Measurements from ENCODE around the gene FBXL14.
A peak's percentile ranks its signal among the peaks of the same experiment; 100 is the strongest.

Gene FBXL14, protein sequence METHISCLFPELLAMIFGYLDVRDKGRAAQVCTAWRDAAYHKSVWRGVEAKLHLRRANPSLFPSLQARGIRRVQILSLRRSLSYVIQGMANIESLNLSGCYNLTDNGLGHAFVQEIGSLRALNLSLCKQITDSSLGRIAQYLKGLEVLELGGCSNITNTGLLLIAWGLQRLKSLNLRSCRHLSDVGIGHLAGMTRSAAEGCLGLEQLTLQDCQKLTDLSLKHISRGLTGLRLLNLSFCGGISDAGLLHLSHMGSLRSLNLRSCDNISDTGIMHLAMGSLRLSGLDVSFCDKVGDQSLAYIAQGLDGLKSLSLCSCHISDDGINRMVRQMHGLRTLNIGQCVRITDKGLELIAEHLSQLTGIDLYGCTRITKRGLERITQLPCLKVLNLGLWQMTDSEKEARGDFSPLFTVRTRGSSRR

GRCh38 chr12:1594261-1595025 lies at the start of gene FBXL14:
Gene FBXL14, minus strand, starts transcription at chr12:1594581. Its CDS starts 515 bp downstream, at chr12:1594066.
- peak; percentile 33 for DNase-seq

- no peak for DNase-seq
These were observed 49.6 kb upstream of the FBXL14 start for GRCh38 chr12:1643905-1644533.

GRCh38 chr12:1643043-1643442 lies 48.7 kb upstream of the FBXL14 start:
- DNase-seq: no peak

- no peak for DNase-seq
These were observed 48.1 kb upstream of the FBXL14 start for GRCh38 chr12:1642513-1642912.

GRCh38 chr12:1640328-1641234 lies 46.2 kb upstream of the FBXL14 start:
- DNase-seq: no peak

DNA sequence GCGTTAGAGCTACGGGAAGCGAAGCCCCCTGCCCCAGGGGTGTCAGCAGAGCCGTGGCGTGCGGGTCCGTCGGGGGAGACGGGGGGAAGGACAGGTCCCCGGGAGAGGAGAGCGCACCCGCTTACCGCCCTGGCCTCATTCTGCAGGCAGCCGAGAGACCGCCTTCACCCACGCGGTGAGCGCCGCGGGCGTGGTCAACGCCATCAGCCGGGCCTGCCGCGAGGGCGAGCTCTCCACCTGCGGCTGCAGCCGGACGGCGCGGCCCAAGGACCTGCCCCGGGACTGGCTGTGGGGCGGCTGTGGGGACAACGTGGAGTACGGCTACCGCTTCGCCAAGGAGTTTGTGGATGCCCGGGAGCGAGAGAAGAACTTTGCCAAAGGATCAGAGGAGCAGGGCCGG lies 45.2 kb upstream of the FBXL14 start:
- no peak for DNase-seq

DNA sequence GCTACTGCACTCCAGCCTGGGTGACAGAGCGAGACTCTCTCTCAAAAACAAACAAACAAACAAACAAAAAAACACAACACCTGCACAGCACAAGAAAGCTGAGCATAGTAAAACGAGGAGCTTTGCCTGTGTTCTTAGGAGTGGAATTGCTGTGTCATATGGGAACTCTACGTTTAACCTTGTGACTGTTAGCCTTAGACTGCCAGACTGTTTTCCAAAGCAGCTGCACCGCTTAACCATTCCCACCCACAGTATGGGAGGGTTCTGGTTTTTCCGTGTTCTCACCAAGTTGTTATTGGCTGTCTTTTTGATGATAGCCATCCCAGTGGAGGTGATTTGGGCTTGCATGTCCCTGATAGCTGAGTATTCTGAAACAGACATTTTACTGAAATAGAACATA lies 43.8 kb upstream of the FBXL14 start:
- DNase-seq: no peak

GRCh38 chr12:1635301-1636095 lies 41.1 kb upstream of the FBXL14 start:
- DNase-seq: peak; percentile 18

- DNase-seq: peak; percentile 1
These were observed 40.3 kb upstream of the FBXL14 start for GRCh38 chr12:1634590-1635191.

- no peak for DNase-seq
These were observed 39.8 kb upstream of the FBXL14 start for GRCh38 chr12:1634149-1634548.

- DNase-seq: no peak
These were observed 39.1 kb upstream of the FBXL14 start for GRCh38 chr12:1633459-1633858.

- DNase-seq: no peak
These were observed 38.3 kb upstream of the FBXL14 start for GRCh38 chr12:1632702-1633101.

GRCh38 chr12:1630827-1631591 lies 36.6 kb upstream of the FBXL14 start:
- no peak for DNase-seq

GRCh38 chr12:1630133-1630826 lies 35.9 kb upstream of the FBXL14 start:
- no peak for DNase-seq

GRCh38 chr12:1629338-1630132 lies 35.2 kb upstream of the FBXL14 start:
- DNase-seq: no peak

GRCh38 chr12:1628666-1629337 lies 34.4 kb upstream of the FBXL14 start, which contains the start of gene WNT5B:
Gene WNT5B, plus strand, starts transcription at chr12:1629231. Its CDS starts 2,124 bp downstream, at chr12:1631355.
- DNase-seq: no peak

DNA sequence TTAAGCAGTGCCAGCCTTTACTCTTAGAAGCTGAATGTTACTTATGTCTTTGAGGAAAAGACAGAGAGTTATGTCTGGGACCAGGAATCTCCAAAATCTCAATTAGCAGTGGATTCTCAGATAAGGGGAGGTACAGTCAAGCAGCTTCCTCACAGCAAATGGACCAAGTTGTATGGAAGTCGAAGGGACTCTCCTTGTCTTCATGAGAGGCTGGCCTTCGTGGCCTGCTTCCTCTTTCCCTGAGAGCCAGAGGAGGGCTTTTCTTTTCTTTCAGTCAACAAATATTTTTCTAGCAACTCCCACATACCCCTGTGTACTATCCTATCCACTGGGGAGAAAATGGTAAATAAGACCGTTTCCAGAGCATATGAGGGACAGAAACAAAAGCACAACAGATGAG lies 28.0 kb upstream of the FBXL14 start:
- DNase-seq: no peak

DNA sequence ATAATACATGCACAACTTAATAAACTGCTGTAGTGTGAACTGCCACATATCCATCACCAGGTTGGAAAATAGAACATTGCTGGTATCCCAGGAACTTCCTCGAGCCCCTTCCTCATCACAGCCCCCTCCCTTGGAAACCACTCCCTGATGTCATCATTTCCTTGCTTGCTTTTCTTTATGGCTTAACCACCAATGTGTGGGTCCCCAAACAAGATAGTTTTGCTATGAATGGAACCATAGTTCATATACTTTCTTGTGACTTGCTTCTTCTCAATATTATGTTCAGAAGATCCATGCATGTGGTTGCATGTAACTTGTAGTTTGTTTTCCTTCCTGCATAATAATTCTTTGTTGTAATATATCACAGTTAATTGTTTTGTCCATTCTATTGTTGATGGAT lies 25.7 kb upstream of the FBXL14 start:
- DNase-seq: no peak
